DMS 273 (cell line): ENCODE data around the gene SPOCK1.
A peak's percentile ranks its signal among the peaks of the same experiment; 100 is the strongest.

Source experiments
- DNase-seq: peaks from one replicate; lab custom pipeline; 2025; ENCODE audit not compliant: unreplicated experiment; lab: John Stamatoyannopoulos, UW

Gene SPOCK1

GRCh38 chr5:137496919-137497318 is 2.2 kb downstream of the SPOCK1 start:
- DNase-seq, result no peak

GRCh38 chr5:137492331-137492730 is 6.8 kb downstream of the SPOCK1 start:
- DNase-seq, result no peak

GRCh38 chr5:137491121-137491520 is 8.0 kb downstream of the SPOCK1 start:
- DNase-seq, result no peak

- no peak for DNase-seq
These were observed 8.5 kb downstream of the SPOCK1 start for GRCh38 chr5:137490591-137490990.

- DNase-seq, result no peak
These were observed 10.2 kb downstream of the SPOCK1 start for GRCh38 chr5:137488974-137489373.

- DNase-seq, result no peak
These were observed 10.6 kb downstream of the SPOCK1 start for GRCh38 chr5:137488516-137488915.

GRCh38 chr5:137487600-137487999 is 11.5 kb downstream of the SPOCK1 start:
- DNase-seq, result no peak

GRCh38 chr5:137486707-137487106 is 12.4 kb downstream of the SPOCK1 start:
- DNase-seq, result no peak

GRCh38 chr5:137481596-137481995 is 17.5 kb downstream of the SPOCK1 start:
- no peak for DNase-seq

GRCh38 chr5:137478043-137478442 is 21.1 kb downstream of the SPOCK1 start:
- peak; percentile 33 for DNase-seq

GRCh38 chr5:137470921-137471220 is 28.3 kb downstream of the SPOCK1 start:
- no peak for DNase-seq

GRCh38 chr5:137470111-137470920 is 28.8 kb downstream of the SPOCK1 start:
- DNase-seq, result no peak

GRCh38 chr5:137466889-137467288 is 32.2 kb downstream of the SPOCK1 start:
- no peak for DNase-seq

- no peak for DNase-seq
These were observed 33.2 kb downstream of the SPOCK1 start for GRCh38 chr5:137465930-137466329.

GRCh38 chr5:137462816-137463520 is 36.2 kb downstream of the SPOCK1 start:
- DNase-seq, result no peak

- DNase-seq, result no peak
These were observed 36.9 kb downstream of the SPOCK1 start for GRCh38 chr5:137462265-137462590.

GRCh38 chr5:137461391-137462264 is 37.5 kb downstream of the SPOCK1 start:
- DNase-seq, result no peak

- DNase-seq, result no peak
These were observed 44.5 kb downstream of the SPOCK1 start for GRCh38 chr5:137454671-137455070.

GRCh38 chr5:137453483-137454080 is 45.5 kb downstream of the SPOCK1 start:
- peak; percentile 46 for DNase-seq

- DNase-seq, result no peak
These were observed 48.4 kb downstream of the SPOCK1 start for GRCh38 chr5:137450759-137451158.

GRCh38 chr5:137448868-137449267 is 50.3 kb downstream of the SPOCK1 start:
- DNase-seq, result no peak
